K562 (cell line): ENCODE data around the gene LHPP. TPM values are rescaled to one million over a fixed set of nuclear protein-coding genes. Genes with fewer than 3 reads are reported as not detected.
A peak's percentile ranks its signal among the peaks of the same experiment; 100 is the strongest.

Experiments used
- BHLHE40 ChIP-seq: IDR thresholded peaks from 2 replicates; pipeline ENCODE4 v1.6.1; 2011; ENCODE audit warnings: low read length, improper control_type of control experiment
- EZH2 ChIP-seq: IDR thresholded peaks from 2 replicates; pipeline ENCODE4 v1.6.1; 2012; ENCODE audit warnings: low read depth, mild to moderate bottlenecking, inconsistent platforms, low read length, borderline replicate concordance
- FOXJ3 ChIP-seq: sonication (generic); formaldehyde crosslinking; IDR thresholded peaks from 2 replicates; pipeline ENCODE4 v1.4.0; 2020; ENCODE audit warnings: mild to moderate bottlenecking, missing genetic modification reagents
- FOXK2 ChIP-seq, 2 experiments: fragments of 450-650 bp; IDR thresholded peaks in 1 of 2; conservative IDR thresholded peaks in 1 of 2; 2 replicates each; pipeline ENCODE4 v1.6.1; 2016; ENCODE audit warnings: low read depth in 2 of 2, mild to moderate bottlenecking in 1 of 2
- HBP1 ChIP-seq: fragments of 450-650 bp; formaldehyde crosslinking; IDR thresholded peaks from 2 replicates; pipeline ENCODE4 v1.4.0; 2022; ENCODE audit warnings: missing genetic modification characterization
- HEY1 ChIP-seq: fragments of 250-450 bp; sonication (Bioruptor Pico); IDR thresholded peaks from 2 replicates; pipeline ENCODE4 v1.5.0; 2020; ENCODE audit warnings: mild to moderate bottlenecking, moderate library complexity, borderline replicate concordance
- HNRNPH1 ChIP-seq: fragments of 200-400 bp; formaldehyde crosslinking; optimal IDR thresholded peaks from 2 replicates; pipeline ENCODE3; 2017; ENCODE audit warnings: low read depth, mild to moderate bottlenecking, low read length, moderate library complexity
- KAT8 ChIP-seq: fragments of 450-650 bp; IDR thresholded peaks from 2 replicates; pipeline ENCODE4 v1.6.1; 2016; ENCODE audit warnings: low read depth, mild to moderate bottlenecking
- PTRF ChIP-seq: fragments of 450-650 bp; IDR thresholded peaks from 2 replicates; pipeline ENCODE4 v1.6.1; 2016; ENCODE audit warnings: mild to moderate bottlenecking, missing genetic modification characterization, missing compliant biosample characterization
- RBBP5 ChIP-seq: fragments of 200-600 bp; sonication (generic); IDR thresholded peaks from 2 replicates; pipeline ENCODE4 v1.6.1; 2012; ENCODE audit warnings: borderline replicate concordance, mild to moderate bottlenecking, low read length, control low read depth, inconsistent platforms; ENCODE audit not compliant: insufficient read depth, poor library complexity, severe bottlenecking
- RFX7 ChIP-seq: fragments of 250-450 bp; sonication (Bioruptor Pico); IDR thresholded peaks from 2 replicates; pipeline ENCODE4 v1.5.1; 2021; ENCODE audit warnings: mild to moderate bottlenecking
- SNIP1 ChIP-seq: fragments of 450-650 bp; IDR thresholded peaks from 2 replicates; pipeline ENCODE4 v1.7.1; 2017; ENCODE audit warnings: low read depth, mild to moderate bottlenecking
- SNRNP70 ChIP-seq: fragments of 200-400 bp; formaldehyde crosslinking; optimal IDR thresholded peaks from 2 replicates; pipeline ENCODE3; 2017; ENCODE audit warnings: low read depth, low read length
- TCF3 ChIP-seq: sonication (generic); formaldehyde crosslinking; IDR thresholded peaks from 2 replicates; pipeline ENCODE4 v1.4.0; 2020; ENCODE audit warnings: mild to moderate bottlenecking, missing genetic modification reagents
- TCF7 ChIP-seq: sonication (generic); IDR thresholded peaks from 2 replicates; pipeline ENCODE4 v1.6.1; 2016; ENCODE audit warnings: antibody characterized with exemption, borderline replicate concordance
- TSC22D4 ChIP-seq: fragments of 450-650 bp; IDR thresholded peaks from 2 replicates; pipeline ENCODE4 v1.6.1; 2016; ENCODE audit warnings: missing genetic modification characterization, missing biosample characterization, control low read depth
- ZBTB1 ChIP-seq: sonication (generic); formaldehyde crosslinking; IDR thresholded peaks from 2 replicates; pipeline ENCODE4 v1.8.1; 2023; ENCODE audit warnings: missing genetic modification reagents, low read depth, mild to moderate bottlenecking, borderline replicate concordance
- ZBTB40 ChIP-seq, 2 experiments: fragments of 450-650 bp in 1 of 2; sonication (generic) in 1 of 2; formaldehyde crosslinking in 1 of 2; IDR thresholded peaks; 2 replicates each; pipeline versions ENCODE4 v1.7.1 to v1.9.0; 2016 to 2022; ENCODE audit warnings: inconsistent platforms in 1 of 2, mild to moderate bottlenecking in 1 of 2, missing genetic modification reagents in 1 of 2
- ZNF217 ChIP-seq: sonication (generic); formaldehyde crosslinking; IDR thresholded peaks from 2 replicates; pipeline ENCODE4 v1.8.0; 2022; ENCODE audit warnings: mild to moderate bottlenecking, missing genetic modification reagents
- ZNF696 ChIP-seq: fragments of 250-450 bp; sonication (Bioruptor Pico); conservative IDR thresholded peaks from 2 replicates; pipeline ENCODE4 v1.4.0; 2020; ENCODE audit warnings: mild to moderate bottlenecking, moderate library complexity
- polyA plus RNA-seq, 8 experiments: library from polyadenylated mRNA; depleted of rRNA in 4 of 8; stranded (reverse) in 5 of 8; unstranded in 3 of 8; fragments of >200 nt; fragmentation: Nextera tagmentation in 2 of 8; fragmentation: Illumina TruSeq in 1 of 8; extraction: Ambion mirVana in 2 of 8; extraction: Trizol in 1 of 8; gene quantifications; 2 replicates each; pipeline versions ENCODE4 v1.2.1 to v1.2.3, GENCODE V29; 2011 to 2014; ENCODE audit warnings: inconsistent platforms in 1 of 8, missing spikeins in 1 of 8
- total RNA-seq, 7 experiments: library from RNA; depleted of rRNA in 6 of 7; stranded (reverse); fragments of >200 nt in 6 of 7; fragmentation: Illumina TruSeq in 2 of 7; extraction: Trizol in 2 of 7; gene quantifications; 2 replicates each; pipeline versions ENCODE4 v1.2.1 to v1.2.3, GENCODE V29; 2011 to 2021; ENCODE audit warnings: low replicate concordance in 1 of 7

Gene LHPP
- total and polyA plus RNA-seq, 9 of the 15 experiments (the other 6 are each of a cell fraction or from before 2014, with no cell fraction given): 0.34 to 7.4 (median 3.0) TPM

DNA sequence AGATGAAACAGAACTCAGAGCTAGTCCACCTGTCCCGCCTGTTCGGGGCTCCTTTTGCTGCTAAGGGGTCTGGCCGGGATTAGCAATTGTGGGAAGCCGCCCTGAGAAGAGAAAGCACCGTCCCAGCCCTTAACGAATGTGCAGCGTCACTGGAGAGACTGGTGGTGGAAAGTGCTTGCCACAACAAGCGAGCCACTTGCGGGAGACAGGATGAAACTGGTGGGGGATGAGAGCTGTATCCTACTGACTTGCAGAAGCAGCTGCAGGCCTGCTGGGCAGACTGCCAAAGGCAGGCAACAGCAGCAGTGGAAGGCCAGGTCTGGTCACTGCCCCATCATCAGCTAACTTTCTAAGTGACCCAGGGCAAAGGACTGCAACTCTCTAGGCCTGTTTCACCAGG, 187.1 kb downstream of the LHPP start (continued):
- TF ChIP-seq ZNF217 (CRISPR knock-in tag) (no peak), PTRF (tag) (no peak), RBBP5 (no peak), SNRNP70 (no peak), ZBTB40 (IDR thresholded peaks at IDR 0.05) (no peak), ZBTB40 (CRISPR knock-in tag; IDR thresholded peaks at IDR 0.05) (no peak), KAT8 (no peak), FOXK2 (conservative IDR thresholded peaks at IDR 0.05 in 1 of 2, IDR thresholded peaks at IDR 0.05 in 1 of 2; ENCODE audit: low read depth in 2 of 2) (peak; percentile 73 to 78; a peak in 3 of 4 replicates), SNIP1 (no peak), TCF7 (no peak), TSC22D4 (tag) (no peak), ZNF696 (CRISPR knock-in tag) (no peak), TCF3 (CRISPR knock-in tag) (peak; percentile 48; the same call in 1 of the 2 replicates), HEY1 (CRISPR knock-in tag) (no peak), RFX7 (CRISPR knock-in tag) (no peak), HBP1 (CRISPR knock-in tag) (no peak), BHLHE40 (0 out of 2 replicates have a peak, but pooled peaks have one; percentile 21), EZH2 (no peak), FOXJ3 (no peak), HNRNPH1 (no peak), ZBTB1 (CRISPR knock-in tag) (no peak)
